ENCODE measurements around the gene CDKN2A. TPM values are rescaled to one million over a fixed set of nuclear protein-coding genes. Genes with fewer than 3 reads are reported as not detected.

The CDKN2A gene
- total RNA-seq, 4 donors from 2014 or later: 2.2 to 8.6 TPM; not detected in 2

DNA sequence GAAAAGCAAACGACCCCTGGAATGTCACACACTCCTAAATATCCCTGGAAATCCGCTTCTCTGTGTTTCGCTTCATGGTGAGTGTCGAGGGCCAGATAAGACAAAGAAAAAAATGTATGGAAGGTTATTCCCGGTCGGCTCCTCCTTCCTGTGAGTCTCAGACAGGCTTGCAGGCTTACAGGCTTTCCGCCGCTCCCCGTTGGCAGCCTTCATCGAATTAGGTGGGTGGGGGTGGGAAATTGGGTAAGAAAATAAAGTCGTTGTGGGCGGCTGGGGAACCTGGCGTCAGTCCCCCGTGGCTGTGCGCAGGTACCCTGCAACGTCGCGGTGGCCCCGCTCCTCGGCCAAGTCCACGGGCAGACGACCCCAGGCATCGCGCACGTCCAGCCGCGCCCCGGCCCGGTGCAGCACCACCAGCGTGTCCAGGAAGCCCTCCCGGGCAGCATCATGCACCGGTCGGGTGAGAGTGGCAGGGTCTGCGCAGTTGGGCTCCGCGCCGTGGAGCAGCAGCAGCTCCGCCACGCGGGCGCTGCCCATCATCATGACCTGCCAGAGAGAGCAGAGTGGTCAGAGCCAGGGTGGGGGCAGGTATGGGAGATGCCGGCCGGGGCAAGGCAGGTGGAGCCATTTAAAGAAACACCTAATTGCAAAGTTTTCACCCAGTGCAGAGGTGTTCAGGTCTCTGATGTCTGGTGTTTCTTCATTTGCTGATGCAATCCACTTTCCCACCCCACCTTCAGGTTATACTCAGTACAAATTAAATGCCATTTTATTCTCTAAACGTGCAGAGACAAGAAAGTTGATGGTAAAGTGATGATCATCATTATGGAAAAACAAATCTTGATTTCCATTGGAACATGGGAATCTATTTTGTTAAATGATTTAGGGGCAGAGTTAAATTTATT, 11.8 kb upstream of the CDKN2A start:
- in situ Hi-C loops (cut with MboI; ENCODE audit: low pct_ligation_motif_present in 1 of 4, low pct_unique_long_range_greater_than_20kb in 1 of 4, low sequenced_read_pairs in 3 of 4) (loop anchor here (10.0 to 25.0 kb wide), 3 partner anchors 191 to 231 kb away; partner anchors contain the start of gene MTAP (in 2 of the 4)), intact Hi-C loops (cut with DNase I; ENCODE audit: low total_unique reads) (no loop called here)
- TF ChIP-seq CTCF (IDR thresholded peaks at IDR 0.05): no peak
- no peak for TF ChIP-seq POLR2A (IDR thresholded peaks at IDR 0.05)
- TF ChIP-seq EP300 (IDR thresholded peaks at IDR 0.05; ENCODE audit: low read depth): no peak
- no peak for TF ChIP-seq POLR2AphosphoS5 (IDR thresholded peaks at IDR 0.05)
- H3K9me3 ChIP-seq: no peaks in the 10 kb centered on the region
- WGBS, 2 donors (ENCODE audit: low coverage in 1 of 2): 11 to 57% methylated on average over 3 to 26 of the region's 44 CpGs
- H3K4me3 ChIP-seq: peak overlapping the region in 2 of 4 donors; percentile 65 to 76
- no peak overlapping the region for H3K27ac ChIP-seq
- H3K4me1 ChIP-seq: peaks cover 0 to 33% (median 7%) of the 10 kb centered on the region in 4 donors
- peaks cover 81% of the 10 kb centered on the region for H3K27me3 ChIP-seq
- DNase-seq: no peak
- H3K36me3 ChIP-seq: peaks cover 0 to 7% (median 0%) of the 10 kb centered on the region in 4 donors

DNA sequence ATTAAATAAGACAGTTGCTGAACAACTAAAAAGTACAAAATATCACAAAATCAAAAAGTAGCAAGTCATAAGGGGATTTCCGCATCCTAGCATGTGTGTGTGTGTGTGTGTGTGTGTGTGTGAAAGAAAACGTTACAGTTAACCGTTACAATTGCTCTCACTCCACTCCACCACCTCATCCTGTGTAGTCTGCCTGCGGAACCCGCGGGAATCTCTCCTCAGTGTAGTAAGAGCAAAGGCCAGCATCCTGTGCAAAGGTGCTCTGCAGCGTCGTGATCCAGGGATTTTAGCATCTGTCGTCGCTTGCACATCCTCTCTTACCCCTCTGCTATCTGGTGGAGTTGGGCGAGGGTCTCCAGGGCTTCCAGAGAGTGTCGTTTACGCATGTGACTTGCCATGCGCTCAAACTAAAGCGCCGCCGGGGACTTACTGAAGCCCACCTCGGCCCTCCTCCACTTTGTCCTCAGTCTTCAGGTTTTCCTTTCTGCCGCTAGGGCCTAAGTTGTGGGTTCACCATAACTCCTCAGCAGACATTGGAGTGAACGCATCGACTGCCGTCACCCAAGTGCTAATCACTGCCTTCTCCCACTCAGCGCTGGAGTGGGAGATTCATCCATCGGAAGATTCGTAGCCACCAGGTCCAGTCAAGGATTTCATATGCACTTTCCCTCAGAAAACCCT, 11.0 kb upstream of the CDKN2A start:
- H3K36me3 ChIP-seq: peaks cover 0 to 7% (median 0%) of the 10 kb centered on the region in 4 donors
- peaks cover 78% of the 10 kb centered on the region for H3K27me3 ChIP-seq
- in situ Hi-C loops (cut with MboI; ENCODE audit: low pct_ligation_motif_present in 1 of 4, low pct_unique_long_range_greater_than_20kb in 1 of 4, low sequenced_read_pairs in 3 of 4): loop anchor here (10.0 to 25.0 kb wide), 3 partner anchors 190 to 232 kb away; partner anchors contain the start of gene MTAP (in 2 of the 4)
- intact Hi-C loops (cut with DNase I; ENCODE audit: low total_unique reads): no loop called here
- 59 to 65% methylated on average over 4 to 25 of the region's 25 CpGs for WGBS, 2 donors (ENCODE audit: low coverage in 1 of 2)
- TF ChIP-seq EP300 (IDR thresholded peaks at IDR 0.05; ENCODE audit: low read depth) (no peak), POLR2AphosphoS5 (IDR thresholded peaks at IDR 0.05) (no peak), POLR2A (IDR thresholded peaks at IDR 0.05) (no peak), CTCF (IDR thresholded peaks at IDR 0.05) (no peak)
- H3K27ac ChIP-seq: no peak overlapping the region
- no peaks in the 10 kb centered on the region for H3K9me3 ChIP-seq
- peaks cover 0 to 26% (median 4%) of the 10 kb centered on the region in 4 donors for H3K4me1 ChIP-seq
- DNase-seq: no peak
- peak overlapping the region in 1 of 4 donors; percentile 76 for H3K4me3 ChIP-seq

DNA sequence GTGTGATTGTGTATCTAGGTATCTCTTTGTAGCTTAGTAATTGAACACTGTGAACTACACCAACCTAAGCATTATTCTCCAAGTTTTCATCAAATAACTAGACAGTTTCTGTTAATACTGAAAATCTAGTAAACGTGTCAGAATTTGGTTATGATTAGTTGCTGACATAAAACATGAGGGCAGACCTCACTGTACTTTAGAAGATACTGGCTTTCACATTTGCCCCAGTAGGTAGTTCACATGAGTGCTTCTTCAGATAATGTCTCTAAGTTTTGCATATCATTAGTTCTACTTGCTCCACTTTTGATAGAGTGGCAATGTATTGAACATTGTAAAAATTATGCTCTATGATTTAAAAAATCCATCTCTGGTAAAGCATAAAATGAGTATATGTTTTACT, 7.8 kb upstream of the CDKN2A start:
- no peak overlapping the region for H3K27ac ChIP-seq
- no peak for DNase-seq
- H3K9me3 ChIP-seq: no peaks in the 10 kb centered on the region
- peaks cover 0 to 7% (median 0%) of the 10 kb centered on the region in 4 donors for H3K36me3 ChIP-seq
- 43 to 78% methylated on average over 1 of the region's 1 CpG for WGBS, 2 donors (ENCODE audit: low coverage in 1 of 2)
- TF ChIP-seq EP300 (IDR thresholded peaks at IDR 0.05; ENCODE audit: low read depth) (no peak), CTCF (IDR thresholded peaks at IDR 0.05) (no peak), POLR2AphosphoS5 (IDR thresholded peaks at IDR 0.05) (no peak), POLR2A (IDR thresholded peaks at IDR 0.05) (no peak)
- H3K4me1 ChIP-seq: peaks cover 0 to 7% (median 0%) of the 10 kb centered on the region in 4 donors
- intact Hi-C loops (cut with DNase I; ENCODE audit: low total_unique reads) (no loop called here), in situ Hi-C loops (cut with MboI; ENCODE audit: low pct_ligation_motif_present in 1 of 4, low pct_unique_long_range_greater_than_20kb in 1 of 4, low sequenced_read_pairs in 3 of 4) (loop anchor here (10.0 to 25.0 kb wide), 3 partner anchors 187 to 235 kb away; partner anchors contain the start of gene MTAP (in 2 of the 4))
- H3K4me3 ChIP-seq: no peak overlapping the region
- peaks cover 69% of the 10 kb centered on the region for H3K27me3 ChIP-seq

DNA sequence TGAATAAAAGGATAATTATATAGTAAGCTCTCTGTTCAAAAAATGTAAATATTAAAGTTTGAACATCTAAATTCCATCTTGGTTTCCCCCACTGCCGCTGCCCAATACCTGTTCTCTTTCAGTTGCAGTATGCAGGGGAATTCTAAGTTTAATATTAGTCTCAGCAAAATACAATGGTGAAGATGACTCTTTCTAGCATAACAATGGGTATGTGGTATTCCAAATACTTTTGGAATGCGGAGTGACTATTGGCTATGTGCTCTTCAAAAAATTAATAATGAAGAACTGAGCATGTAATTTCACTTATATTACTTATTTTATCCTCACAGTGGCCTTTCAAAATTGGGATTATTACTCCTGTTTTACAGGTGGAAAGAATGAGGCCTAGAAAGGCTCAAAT, 3.8 kb upstream of the CDKN2A start:
- intact Hi-C loops (cut with DNase I; ENCODE audit: low total_unique reads) (no loop called here), in situ Hi-C loops (cut with MboI; ENCODE audit: low pct_ligation_motif_present in 1 of 4, low pct_unique_long_range_greater_than_20kb in 1 of 4, low sequenced_read_pairs in 3 of 4) (loop anchor here in 2 of 4 donors (25.0 kb wide), 1 partner anchor 239 kb away; no protein-coding TSS in a partner anchor)
- Histone ChIP-seq H3K36me3 (no peaks in the 10 kb centered on the region), H3K4me1 (peaks cover 0 to 21% (median 12%) of the 10 kb centered on the region in 4 donors), H3K9me3 (no peaks in the 10 kb centered on the region), H3K4me3 (no peak overlapping the region), H3K27ac (no peak overlapping the region), H3K27me3 (peaks cover 44% of the 10 kb centered on the region)
- WGBS, 2 donors (ENCODE audit: low coverage in 1 of 2): 90 to 91% methylated on average over 2 of the region's 2 CpGs
- no peak for DNase-seq
- no peak for TF ChIP-seq POLR2AphosphoS5 (IDR thresholded peaks at IDR 0.05)
- TF ChIP-seq EP300 (IDR thresholded peaks at IDR 0.05; ENCODE audit: low read depth): no peak

All from transverse colon (tissue), 4 donors.